HAP-1 (cell line): ENCODE data around the gene AK5.
A peak's percentile ranks its signal among the peaks of the same experiment; 100 is the strongest.

Experiments used
- DNase-seq, 2 experiments: peaks; one replicate each; pipeline ENCODE4 v3.0.0-alpha.2; 2016 to 2020; ENCODE audit warnings: low spot score in 2 of 2
- H3K27me3 ChIP-seq: fragments of 250-450 bp; sonication (Bioruptor Pico); 2 replicates; pipeline ENCODE4 v1.5.1; 2020; ENCODE audit warnings: low read depth, mild to moderate bottlenecking, moderate library complexity
- H3K36me3 ChIP-seq: fragments of 250-450 bp; sonication (Bioruptor Pico); replicated peaks from 2 replicates; pipeline ENCODE4 v1.5.1; 2020; ENCODE audit warnings: mild to moderate bottlenecking
- H3K4me1 ChIP-seq: fragments of 250-450 bp; sonication (Bioruptor Pico); 2 replicates; pipeline ENCODE4 v1.5.1; 2020; ENCODE audit warnings: mild to moderate bottlenecking
- H3K4me3 ChIP-seq: fragments of 250-450 bp; sonication (Bioruptor Pico); 2 replicates; pipeline ENCODE4 v1.5.1; 2020; ENCODE audit warnings: mild to moderate bottlenecking, moderate library complexity
- H3K9me3 ChIP-seq: fragments of 250-450 bp; sonication (Bioruptor Pico); 2 replicates; pipeline ENCODE4 v1.5.1; 2020; ENCODE audit warnings: mild to moderate bottlenecking, moderate library complexity
- in situ Hi-C: fragments of 300-500 bp; cut with MboI; formaldehyde crosslinking; loops from 3 replicates; pipeline ENCODE4 v1.14.3; 2020; ENCODE audit warnings: low sequenced_read_pairs, inconsistent platforms, mixed read lengths

The AK5 gene

DNA sequence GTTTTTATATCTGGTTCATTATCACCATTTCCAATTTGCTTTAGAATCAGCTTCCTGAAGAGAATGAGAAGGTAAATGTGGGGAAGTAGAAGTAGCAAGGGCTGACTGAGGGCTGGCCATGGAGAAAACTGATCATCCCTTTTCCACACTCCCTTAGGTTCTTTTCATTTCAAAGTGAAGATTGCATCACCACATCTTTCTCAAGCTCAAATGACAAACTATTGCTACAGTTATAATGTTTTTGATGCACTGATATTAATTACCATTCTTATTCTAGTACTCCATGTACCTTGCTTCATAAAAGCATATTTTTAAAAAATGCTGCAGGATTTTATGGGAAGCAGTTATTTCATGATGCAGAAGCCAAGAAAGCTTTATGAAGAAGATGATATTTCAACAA is 7.9 kb upstream of the AK5 start:
- in situ Hi-C loops: no loop called here
- no peaks in the 10 kb centered on the region for H3K4me1 ChIP-seq

GRCh38 chr1:77275194-77275593 is 6.6 kb upstream of the AK5 start:
- Histone ChIP-seq H3K9me3 (no peaks in the 10 kb centered on the region), H3K4me3 (no peak overlapping the region), H3K36me3 (no peaks in the 10 kb centered on the region), H3K27me3 (peaks cover 19% of the 10 kb centered on the region), H3K4me1 (no peaks in the 10 kb centered on the region)
- no peak for DNase-seq
- in situ Hi-C loops: no loop called here

More for the DNA sequence above, 7.9 kb upstream of the AK5 start:
- Histone ChIP-seq H3K27me3 (peaks cover 14% of the 10 kb centered on the region), H3K36me3 (no peaks in the 10 kb centered on the region), H3K4me3 (no peak overlapping the region), H3K9me3 (no peaks in the 10 kb centered on the region)
- no peak for DNase-seq

- Histone ChIP-seq H3K36me3 (no peaks in the 10 kb centered on the region), H3K4me3 (no peak overlapping the region), H3K9me3 (no peaks in the 10 kb centered on the region), H3K4me1 (no peaks in the 10 kb centered on the region), H3K27me3 (peaks cover 36% of the 10 kb centered on the region)
- in situ Hi-C loops: no loop called here
- DNase-seq: no peak
Measured at GRCh38 chr1:77276941-77277340, 4.9 kb upstream of the AK5 start.

DNA sequence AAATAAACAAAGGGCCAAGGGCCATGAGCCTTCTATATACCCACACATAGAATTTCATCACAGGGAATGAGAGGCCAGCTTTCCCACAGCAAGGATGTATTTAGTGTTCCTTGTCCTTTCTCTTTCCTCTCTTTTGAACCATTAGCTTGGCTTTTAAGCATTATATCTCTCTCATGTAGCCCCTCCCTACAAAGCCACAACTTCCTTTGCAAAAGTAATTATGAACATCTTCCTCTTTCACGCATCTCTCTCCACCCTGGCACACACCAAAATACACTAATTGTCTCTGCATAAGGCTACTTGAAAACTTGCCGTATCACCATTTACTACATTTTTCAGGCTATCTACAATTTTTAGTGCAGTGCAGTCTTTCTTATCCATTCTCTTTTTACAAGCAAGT is 1.9 kb upstream of the AK5 start:
- in situ Hi-C loops: no loop called here
- DNase-seq: no peak
- no peaks in the 10 kb centered on the region for H3K9me3 ChIP-seq
- H3K36me3 ChIP-seq: no peaks in the 10 kb centered on the region
- H3K4me3 ChIP-seq: no peak overlapping the region
- H3K4me1 ChIP-seq: peaks cover 4% of the 10 kb centered on the region; the same call in 1 of the 2 replicates
- peaks cover 48% of the 10 kb centered on the region for H3K27me3 ChIP-seq

DNA sequence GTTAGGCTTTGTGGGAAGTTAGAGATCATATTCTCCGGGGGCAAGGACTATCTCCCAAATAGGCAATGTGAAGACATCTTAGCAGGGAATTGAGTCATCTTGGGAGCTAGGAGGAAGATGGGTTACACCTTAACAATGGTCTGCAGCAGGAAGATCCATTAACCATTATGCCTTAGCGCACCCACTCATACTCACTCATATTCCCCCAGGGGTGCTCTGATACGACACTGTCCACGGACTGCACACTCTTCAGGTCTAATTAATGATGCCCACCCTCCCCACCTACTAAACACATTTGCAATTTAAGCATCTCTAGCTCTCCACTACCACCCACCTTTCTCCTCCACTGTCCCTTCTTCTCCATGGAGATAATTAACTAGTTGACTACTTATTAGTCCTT is 857 bp upstream of the AK5 start:
- H3K36me3 ChIP-seq: no peaks in the 10 kb centered on the region
- peaks cover 4% of the 10 kb centered on the region; the same call in 1 of the 2 replicates for H3K4me1 ChIP-seq
- H3K9me3 ChIP-seq: no peaks in the 10 kb centered on the region
- no peak for DNase-seq
- no peak overlapping the region for H3K4me3 ChIP-seq
- H3K27me3 ChIP-seq: peaks cover 57% of the 10 kb centered on the region
- in situ Hi-C loops: no loop called here

GRCh38 chr1:77282187-77282865 is 507 bp downstream of the AK5 start:
- Histone ChIP-seq H3K4me1 (peaks cover 4% of the 10 kb centered on the region; the same call in 1 of the 2 replicates), H3K4me3 (peak overlapping the region; percentile 21), H3K36me3 (no peaks in the 10 kb centered on the region), H3K9me3 (no peaks in the 10 kb centered on the region), H3K27me3 (peaks cover 66% of the 10 kb centered on the region)
- DNase-seq: peak in 1 of 2 experiments; percentile 16
- in situ Hi-C loops: no loop called here

DNA sequence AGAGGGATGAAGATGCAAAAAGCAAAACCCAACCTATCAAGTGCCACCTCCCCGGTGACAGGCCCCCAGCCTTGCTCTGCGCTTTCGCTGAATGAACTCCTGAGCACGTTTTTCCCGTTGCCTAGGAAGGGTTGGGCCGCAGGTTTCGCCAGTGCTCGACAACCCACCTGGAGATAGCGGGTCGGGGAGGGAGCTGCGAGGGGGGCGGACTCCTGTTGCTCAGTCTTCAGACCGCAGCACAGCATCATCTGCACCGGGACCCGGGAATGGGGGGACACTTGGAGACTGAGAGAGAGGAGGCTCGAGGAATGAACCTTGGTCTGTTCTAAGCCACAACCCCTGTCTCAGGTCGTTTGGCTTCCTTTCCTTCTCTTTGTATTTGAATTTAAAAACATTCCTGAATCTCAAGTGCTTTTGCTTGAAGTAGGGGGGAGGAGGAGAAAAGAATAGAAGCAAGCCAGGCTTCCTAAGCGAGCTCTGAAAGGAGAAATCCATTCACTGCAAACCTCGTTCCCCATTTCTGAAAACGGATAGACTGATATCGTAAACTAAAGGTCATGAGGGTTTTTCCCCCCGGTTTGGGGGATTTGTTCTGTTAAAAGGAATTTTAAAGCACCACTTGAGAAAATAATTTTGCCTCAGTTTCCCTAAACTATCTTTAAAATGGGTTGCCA is 1.2 kb downstream of the AK5 start:
- Histone ChIP-seq H3K4me3 (no peak overlapping the region), H3K9me3 (no peaks in the 10 kb centered on the region), H3K27me3 (peaks cover 68% of the 10 kb centered on the region), H3K4me1 (peaks cover 4% of the 10 kb centered on the region; the same call in 1 of the 2 replicates), H3K36me3 (no peaks in the 10 kb centered on the region)
- in situ Hi-C loops: no loop called here
- DNase-seq: peak; percentile 4 to 7

GRCh38 chr1:77283701-77284425 is 2.0 kb downstream of the AK5 start:
- in situ Hi-C loops: no loop called here
- H3K4me3 ChIP-seq: no peak overlapping the region
- H3K27me3 ChIP-seq: peaks cover 73% of the 10 kb centered on the region
- H3K36me3 ChIP-seq: no peaks in the 10 kb centered on the region
- peaks cover 4% of the 10 kb centered on the region; the same call in 1 of the 2 replicates for H3K4me1 ChIP-seq
- no peaks in the 10 kb centered on the region for H3K9me3 ChIP-seq
- no peak for DNase-seq

DNA sequence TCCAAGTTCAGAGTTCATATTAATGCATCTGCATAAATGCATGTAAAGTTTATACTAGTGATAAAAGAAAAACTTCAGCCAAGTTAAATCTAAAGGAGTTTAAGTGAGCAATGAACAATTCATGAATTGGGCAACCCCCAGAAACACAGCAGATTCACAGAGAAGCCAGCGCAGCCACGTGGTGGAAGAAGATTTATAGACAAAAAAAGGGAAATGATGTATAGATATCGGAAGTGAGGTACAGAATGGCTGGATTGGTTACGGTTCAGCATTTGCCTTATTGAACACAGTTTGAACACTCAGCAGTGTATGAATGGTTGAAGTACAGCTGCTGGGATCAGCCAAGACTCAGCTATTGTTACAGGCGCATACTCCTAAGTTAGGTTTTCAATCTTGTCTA is 5.7 kb downstream of the AK5 start:
- no peak overlapping the region for H3K4me3 ChIP-seq
- no peaks in the 10 kb centered on the region for H3K9me3 ChIP-seq
- DNase-seq: no peak
- H3K36me3 ChIP-seq: no peaks in the 10 kb centered on the region
- in situ Hi-C loops: no loop called here
- H3K27me3 ChIP-seq: peaks cover 46% of the 10 kb centered on the region
- H3K4me1 ChIP-seq: peaks cover 4% of the 10 kb centered on the region; the same call in 1 of the 2 replicates

GRCh38 chr1:77288275-77288674 is 6.5 kb downstream of the AK5 start:
- H3K9me3 ChIP-seq: no peaks in the 10 kb centered on the region
- no peaks in the 10 kb centered on the region for H3K36me3 ChIP-seq
- H3K4me1 ChIP-seq: peaks cover 3% of the 10 kb centered on the region; the same call in 1 of the 2 replicates
- peaks cover 38% of the 10 kb centered on the region for H3K27me3 ChIP-seq
- no peak overlapping the region for H3K4me3 ChIP-seq
- no peak for DNase-seq
- in situ Hi-C loops: no loop called here

- no peaks in the 10 kb centered on the region for H3K4me1 ChIP-seq
- H3K9me3 ChIP-seq: no peaks in the 10 kb centered on the region
- H3K4me3 ChIP-seq: no peak overlapping the region
- no peak for DNase-seq
- H3K36me3 ChIP-seq: no peaks in the 10 kb centered on the region
- in situ Hi-C loops: no loop called here
- H3K27me3 ChIP-seq: peaks cover 26% of the 10 kb centered on the region
Measured at GRCh38 chr1:77290576-77290975, 8.8 kb downstream of the AK5 start.

DNA sequence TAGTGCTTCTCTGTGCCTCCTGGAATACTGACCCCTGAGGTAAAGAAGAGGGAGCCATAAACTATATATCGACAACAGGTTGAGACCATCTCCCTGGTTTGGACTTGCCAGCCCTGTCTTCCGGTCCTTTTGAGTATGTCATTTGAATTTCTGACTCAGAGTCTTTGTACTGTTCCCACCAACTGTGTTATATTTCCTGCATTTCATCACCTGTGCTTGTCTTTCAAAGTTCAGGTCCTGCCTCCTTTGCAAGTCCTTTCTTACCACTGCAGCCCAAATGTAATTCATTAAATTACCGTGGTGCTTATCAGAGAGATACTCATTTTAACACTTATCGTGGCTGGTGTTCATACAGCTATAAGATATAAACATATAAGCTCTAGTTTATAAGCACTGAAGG is 10.7 kb downstream of the AK5 start:
- in situ Hi-C loops: no loop called here
- Histone ChIP-seq H3K9me3 (no peaks in the 10 kb centered on the region), H3K4me3 (no peak overlapping the region), H3K4me1 (no peaks in the 10 kb centered on the region), H3K36me3 (no peaks in the 10 kb centered on the region), H3K27me3 (peaks cover 12% of the 10 kb centered on the region)
- no peak for DNase-seq

- Histone ChIP-seq H3K4me3 (no peak overlapping the region), H3K27me3 (peaks cover 5% of the 10 kb centered on the region; the same call in 1 of the 2 replicates), H3K9me3 (no peaks in the 10 kb centered on the region), H3K36me3 (no peaks in the 10 kb centered on the region), H3K4me1 (no peaks in the 10 kb centered on the region)
- DNase-seq: no peak
- in situ Hi-C loops: no loop called here
Measured at GRCh38 chr1:77300566-77300965, 18.7 kb downstream of the AK5 start.

DNA sequence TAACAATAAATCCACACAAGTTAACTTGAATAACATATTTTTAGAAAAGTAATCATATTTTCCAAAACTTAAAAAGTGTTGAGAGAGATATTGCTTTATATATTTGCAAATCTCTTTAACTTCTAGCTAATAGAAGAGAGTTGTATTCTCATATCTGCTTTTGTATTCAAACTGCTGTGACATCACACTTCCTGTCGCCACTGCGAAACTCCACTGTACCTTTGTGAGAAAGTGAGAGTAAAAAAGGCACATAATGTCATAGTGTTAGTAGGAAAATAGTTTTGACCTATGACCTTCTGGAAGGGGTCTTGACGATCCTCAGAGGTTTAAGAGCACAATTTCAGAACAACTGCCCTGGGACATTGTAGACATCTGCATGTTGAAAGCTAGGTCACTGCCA is 21.6 kb downstream of the AK5 start:
- H3K4me1 ChIP-seq: no peaks in the 10 kb centered on the region
- in situ Hi-C loops: no loop called here
- H3K4me3 ChIP-seq: no peak overlapping the region
- H3K9me3 ChIP-seq: no peaks in the 10 kb centered on the region
- H3K36me3 ChIP-seq: no peaks in the 10 kb centered on the region
- no peak for DNase-seq
- H3K27me3 ChIP-seq: peaks cover 5% of the 10 kb centered on the region; the same call in 1 of the 2 replicates
